HEK293T (cell line): Measurements from ENCODE around the gene EFNA5.

Source experiments
- ELF4 ChIP-seq: fragments of 450-650 bp; IDR thresholded peaks from 2 replicates; pipeline ENCODE4 v1.6.1; 2017; ENCODE audit warnings: antibody characterized with exemption
- FOXA1 ChIP-seq: fragments of 450-650 bp; IDR thresholded peaks from 2 replicates; pipeline ENCODE4 v1.6.1; 2016; ENCODE audit warnings: mild to moderate bottlenecking
- FOXK2 ChIP-seq: fragments of 450-650 bp; IDR thresholded peaks from 2 replicates; pipeline ENCODE4 v1.6.1; 2016; ENCODE audit warnings: mild to moderate bottlenecking
- FOXM1 ChIP-seq: fragments of 450-650 bp; IDR thresholded peaks from 2 replicates; pipeline ENCODE4 v1.6.1; 2017; ENCODE audit warnings: mild to moderate bottlenecking, borderline replicate concordance
- HDGF ChIP-seq: fragments of 450-650 bp; IDR thresholded peaks from 2 replicates; pipeline ENCODE4 v1.6.1; 2017; ENCODE audit warnings: antibody characterized with exemption, borderline replicate concordance
- L3MBTL2 ChIP-seq: fragments of 450-650 bp; conservative IDR thresholded peaks from 2 replicates; pipeline ENCODE4 v1.6.1; 2016; ENCODE audit warnings: mild to moderate bottlenecking
- LEF1 ChIP-seq: fragments of 450-650 bp; IDR thresholded peaks from 2 replicates; pipeline ENCODE4 v1.6.1; 2017; ENCODE audit warnings: mild to moderate bottlenecking, borderline replicate concordance

DNA sequence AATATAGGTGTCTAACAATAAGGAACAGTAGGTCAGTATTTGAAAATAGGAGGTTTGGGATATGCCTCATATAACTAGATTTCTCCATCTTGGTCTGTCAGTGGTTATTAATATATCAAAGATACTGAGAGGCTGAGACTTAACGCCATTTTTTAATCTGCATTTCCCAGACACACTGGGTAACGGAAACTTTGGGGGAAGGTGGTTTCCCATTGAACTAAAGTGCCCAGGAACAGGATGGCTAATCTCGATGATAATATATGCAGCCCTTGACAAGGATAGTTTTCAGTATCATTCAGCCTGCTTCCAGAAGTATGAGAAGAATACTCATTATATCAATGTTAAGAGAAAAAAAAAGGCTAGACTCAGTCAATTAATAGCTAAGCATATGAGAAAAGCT lies 30.7 kb downstream of the EFNA5 start:
- TF ChIP-seq L3MBTL2 (no peak), HDGF (no peak), LEF1 (no peak), ELF4 (no peak), FOXA1 (no peak), FOXM1 (no peak), FOXK2 (no peak)
